Activated CD4-positive, alpha-beta T cell treated with anti-CD3 and anti-CD28 coated beads, Interleukin-2, amount 10 ng/mL, durations not matched to agents 7 days and 5 days (primary cell): ENCODE data around the gene IGFN1. TPM values are rescaled to one million over a fixed set of nuclear protein-coding genes. Genes with fewer than 3 reads are reported as not detected.

Source experiments
- CTCF ChIA-PET: fragments of 350-600 bp; sonication (Branson Sonifier 250); formaldehyde crosslinking; loops from one replicate; lab custom pipeline; 2021; ENCODE audit warnings: antibody characterized with exemption; lab: Charles Lee
- POLR2A ChIA-PET: fragments of 350-600 bp; sonication (Branson Sonifier 250); formaldehyde crosslinking; loops from one replicate; lab custom pipeline; 2021; ENCODE audit warnings: antibody characterized with exemption; lab: Charles Lee
- DNase-seq: peaks from one replicate; pipeline ENCODE4 v3.0.0-alpha.2; 2020
- H3K27ac Mint-ChIP-seq: one replicate; pipeline ENCODE4 v1.8.0; 2021; ENCODE audit warnings: mild to moderate bottlenecking, moderate library complexity, mixed read lengths
- H3K27me3 Mint-ChIP-seq: one replicate; pipeline ENCODE4 v1.8.0; 2021; ENCODE audit warnings: mixed read lengths
- H3K36me3 Mint-ChIP-seq: one replicate; pipeline ENCODE4 v1.8.0; 2021; ENCODE audit warnings: low read depth, mixed read lengths
- H3K4me1 Mint-ChIP-seq: one replicate; pipeline ENCODE4 v1.8.0; 2021; ENCODE audit warnings: mixed read lengths
- H3K4me3 Mint-ChIP-seq: one replicate; pipeline ENCODE4 v1.8.0; 2021; ENCODE audit warnings: mild to moderate bottlenecking, moderate library complexity, mixed read lengths
- H3K9me3 Mint-ChIP-seq: one replicate; pipeline ENCODE4 v1.8.0; 2021; ENCODE audit warnings: mixed read lengths
- total RNA-seq, 2 experiments: library from RNA; stranded (reverse); gene quantifications; one replicate each; pipeline ENCODE4 v1.2.3, GENCODE V29; 2021

The IGFN1 gene
- total RNA-seq, 2 experiments from 2014 or later, result not detected

DNA sequence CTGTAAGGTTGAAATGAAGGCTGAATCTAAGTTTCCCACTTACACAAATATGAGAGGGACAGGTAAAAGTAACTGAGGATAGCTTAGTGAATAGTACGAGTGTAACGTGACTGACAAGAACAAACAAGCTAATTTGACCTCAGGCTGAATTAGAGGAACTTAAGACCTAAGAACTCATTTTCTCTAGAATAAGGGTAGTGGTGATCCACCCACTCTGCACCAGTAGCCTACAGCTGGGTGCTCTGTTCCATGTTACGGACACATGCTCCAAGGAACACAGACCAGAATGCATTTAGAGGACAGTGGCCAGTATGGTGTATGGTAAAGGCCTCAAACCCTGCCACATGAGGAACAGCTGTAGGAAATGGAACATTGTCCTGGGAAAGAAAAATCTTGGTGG is 21.4 kb upstream of the IGFN1 start:
- Mint-ChIP-seq H3K36me3 (no peaks in the 10 kb centered on the region), H3K27ac (no peak overlapping the region), H3K4me1 (peaks cover 14% of the 10 kb centered on the region), H3K9me3 (no peaks in the 10 kb centered on the region), H3K27me3 (peaks cover 29% of the 10 kb centered on the region), H3K4me3 (no peak overlapping the region)
- no peak for DNase-seq
- POLR2A ChIA-PET, result no interaction called here
- CTCF ChIA-PET, result interaction anchor here (1.6 kb wide), 1 partner anchor 10 kb away, joined by 6 read pairs; no protein-coding TSS in a partner anchor

DNA sequence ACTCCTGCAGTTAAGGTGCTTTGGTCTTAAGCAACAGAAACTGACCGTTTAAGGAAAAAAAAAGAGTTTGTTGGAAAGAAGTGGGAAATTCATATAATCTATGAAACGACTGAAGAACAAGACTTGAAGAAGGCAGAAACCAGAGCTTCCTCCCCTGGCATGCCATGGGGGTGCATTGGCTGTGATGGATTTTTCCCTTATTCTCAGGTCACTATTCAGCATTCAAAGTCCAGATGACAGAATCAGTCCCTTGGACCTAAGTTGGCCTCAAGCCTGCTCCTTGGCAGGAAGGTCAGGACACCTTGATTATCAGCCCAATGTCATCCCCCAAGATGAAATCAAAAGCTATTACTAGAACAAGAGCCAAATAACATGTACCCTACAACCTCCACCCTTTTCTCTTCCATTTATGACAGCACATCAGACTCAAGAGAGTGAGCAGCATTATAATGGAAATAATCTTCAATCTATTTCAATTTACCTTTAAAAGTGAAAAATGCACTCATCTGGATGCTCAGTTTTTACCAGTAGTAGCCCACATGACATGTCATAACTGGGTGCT is 20.6 kb upstream of the IGFN1 start:
- DNase-seq, result no peak
- POLR2A ChIA-PET, result no interaction called here
- Mint-ChIP-seq H3K4me1 (peaks cover 14% of the 10 kb centered on the region), H3K9me3 (no peaks in the 10 kb centered on the region), H3K4me3 (peak overlapping the region; percentile 67), H3K36me3 (no peaks in the 10 kb centered on the region), H3K27me3 (peaks cover 27% of the 10 kb centered on the region), H3K27ac (no peak overlapping the region)
- CTCF ChIA-PET, result interaction anchor here (1.6 kb wide), 1 partner anchor 11 kb away, joined by 6 read pairs; no protein-coding TSS in a partner anchor

DNA sequence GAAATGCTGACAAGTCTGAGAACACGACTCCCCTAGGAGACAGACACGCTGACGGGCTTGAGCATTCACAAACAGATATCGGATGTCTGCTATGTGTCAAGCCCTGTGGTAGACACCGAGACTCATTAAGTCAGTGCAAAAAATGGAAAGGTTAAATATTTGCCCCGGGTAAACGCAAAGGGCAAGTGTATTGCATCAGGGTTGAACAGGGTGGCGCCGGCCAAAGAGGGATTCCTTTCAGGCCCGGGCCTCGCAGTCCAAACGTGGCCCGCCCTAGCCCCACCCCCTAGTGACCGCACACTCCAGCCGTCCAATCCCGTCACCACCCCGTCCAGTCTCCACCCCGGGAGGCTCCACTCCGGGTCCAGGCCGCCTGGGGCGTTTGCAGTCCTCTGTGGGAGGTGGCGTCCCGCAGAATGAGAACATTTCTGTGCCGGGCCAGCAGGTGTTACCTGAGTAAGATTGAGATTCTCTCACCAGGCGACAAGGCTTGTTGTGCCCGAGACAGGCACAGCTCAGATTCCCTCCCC is 20.0 kb upstream of the IGFN1 start:
- Mint-ChIP-seq H3K27me3 (peaks cover 27% of the 10 kb centered on the region), H3K36me3 (no peaks in the 10 kb centered on the region), H3K4me1 (peaks cover 14% of the 10 kb centered on the region), H3K27ac (peak overlapping the region; percentile 27), H3K9me3 (no peaks in the 10 kb centered on the region), H3K4me3 (peak overlapping the region; percentile 67)
- peak; percentile 61 for DNase-seq
- POLR2A ChIA-PET, result no interaction called here
- CTCF ChIA-PET, result interaction anchor here (0.8 kb wide), 1 partner anchor 17 kb away, joined by 3 read pairs; the partner anchor contains the start of gene TMEM9

DNA sequence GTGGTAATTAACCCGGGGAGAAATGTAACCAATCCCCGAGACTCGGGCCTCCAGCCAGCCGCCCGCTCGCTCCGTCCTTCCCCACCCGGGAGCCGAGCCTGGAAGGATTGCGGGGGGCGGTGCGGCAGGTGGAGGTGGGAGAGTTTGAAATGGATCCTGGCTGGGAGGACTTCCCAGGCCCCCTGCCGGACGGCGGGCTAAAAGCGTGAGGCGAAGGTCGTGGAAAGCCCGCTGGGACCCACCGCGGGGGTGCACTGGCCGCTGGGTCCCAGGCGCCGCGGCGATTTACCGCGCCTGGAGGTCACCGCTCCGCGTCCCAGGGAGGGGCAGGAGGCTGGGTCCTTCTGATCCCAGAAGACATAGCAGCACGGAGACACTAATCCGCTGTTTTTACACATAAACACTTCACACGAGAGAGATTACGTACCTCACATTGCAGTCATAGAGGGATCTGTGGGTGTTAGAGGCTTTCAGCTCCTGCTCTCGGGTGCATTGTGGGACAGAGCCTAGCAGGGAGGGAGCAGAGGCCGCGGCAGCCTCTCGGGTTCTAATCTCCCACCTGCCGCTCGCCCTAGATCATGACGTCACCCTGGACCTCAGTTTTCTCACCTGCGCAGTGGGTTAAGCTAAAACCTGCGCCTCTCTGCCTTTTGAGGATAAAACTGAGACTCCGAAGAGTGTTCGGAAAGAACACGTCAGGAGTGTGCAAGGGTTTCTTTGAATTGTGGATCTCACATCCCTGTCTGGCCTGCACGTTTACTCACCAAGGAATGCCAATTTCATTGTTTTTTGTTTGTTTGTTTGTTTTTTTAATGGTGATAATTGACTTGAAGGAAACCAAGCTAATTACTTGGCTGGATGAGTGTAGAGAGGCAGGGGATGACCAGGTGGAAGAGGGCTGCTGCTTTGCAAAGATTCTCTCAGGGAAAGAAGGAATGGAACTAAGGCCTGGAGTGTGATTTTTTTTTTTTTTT is 19.3 kb upstream of the IGFN1 start:
- Mint-ChIP-seq H3K27ac (peak overlapping the region; percentile 27), H3K4me1 (peaks cover 14% of the 10 kb centered on the region), H3K36me3 (no peaks in the 10 kb centered on the region), H3K27me3 (peaks cover 22% of the 10 kb centered on the region), H3K4me3 (peak overlapping the region; percentile 67), H3K9me3 (no peaks in the 10 kb centered on the region)
- CTCF ChIA-PET, result interaction anchor here (0.7 to 0.8 kb wide), 2 partner anchors 17 to 92 kb away, joined by 3 to 4 read pairs; partner anchors contain the start of gene TMEM9
- POLR2A ChIA-PET, result no interaction called here
- peak; percentile 15 for DNase-seq

DNA sequence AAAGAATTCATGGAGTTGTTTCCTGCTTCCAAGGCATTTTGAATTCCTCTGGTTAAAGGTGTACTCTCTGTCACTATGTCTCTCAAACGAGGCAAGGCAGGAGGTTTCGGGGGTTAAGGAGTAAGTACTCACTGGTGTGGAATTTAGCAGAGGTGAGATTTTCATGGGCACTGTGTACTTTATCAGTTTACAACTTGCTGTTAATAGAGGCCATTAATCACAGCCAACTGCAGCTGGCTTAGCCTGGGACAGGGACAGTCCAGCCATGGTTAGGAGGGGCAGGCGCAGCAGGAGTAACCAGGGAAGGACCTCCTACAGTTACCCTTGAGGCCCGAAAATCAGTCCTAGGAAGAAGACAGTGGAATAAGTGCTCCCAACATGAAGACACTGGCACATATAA is 18.3 kb upstream of the IGFN1 start:
- no peak overlapping the region for H3K27ac Mint-ChIP-seq
- CTCF ChIA-PET, result no interaction called here
- H3K36me3 Mint-ChIP-seq, result no peaks in the 10 kb centered on the region
- peaks cover 14% of the 10 kb centered on the region for H3K4me1 Mint-ChIP-seq
- no peak for DNase-seq
- H3K9me3 Mint-ChIP-seq, result no peaks in the 10 kb centered on the region
- POLR2A ChIA-PET, result no interaction called here
- H3K27me3 Mint-ChIP-seq, result peaks cover 22% of the 10 kb centered on the region
- H3K4me3 Mint-ChIP-seq, result no peak overlapping the region

DNA sequence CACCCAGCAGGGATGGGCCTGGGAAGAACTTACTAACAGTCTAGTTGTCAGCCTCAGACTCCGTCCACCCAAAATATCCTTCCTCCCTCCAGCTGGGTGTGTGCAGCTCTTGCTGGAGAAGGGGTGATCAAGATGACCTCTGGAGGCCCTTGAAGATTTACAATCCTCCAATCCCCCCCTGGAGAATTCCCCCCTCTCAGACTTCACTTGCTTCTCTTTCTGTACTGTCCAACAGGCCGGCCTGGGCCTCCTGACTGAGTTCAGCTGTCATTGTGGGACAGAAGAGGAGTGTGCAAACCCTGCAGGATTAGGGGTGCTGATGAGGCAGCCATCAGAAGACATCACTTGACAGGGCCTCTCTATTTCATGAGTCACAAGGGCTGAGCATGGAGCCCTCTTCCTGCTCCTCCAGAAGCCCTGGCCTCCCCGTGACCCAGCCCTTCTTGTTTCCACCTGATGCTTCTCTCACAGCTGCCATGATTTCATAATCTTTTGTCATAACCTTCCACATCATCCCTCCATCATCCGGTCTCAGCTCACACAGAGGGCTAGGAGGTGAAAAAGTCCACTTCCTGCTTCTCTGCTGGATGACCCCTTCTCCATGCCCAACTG is 17.5 kb upstream of the IGFN1 start:
- ChIA-PET CTCF (no interaction called here), POLR2A (no interaction called here)
- Mint-ChIP-seq H3K36me3 (no peaks in the 10 kb centered on the region), H3K27me3 (peaks cover 25% of the 10 kb centered on the region), H3K27ac (no peak overlapping the region), H3K9me3 (no peaks in the 10 kb centered on the region), H3K4me1 (peaks cover 14% of the 10 kb centered on the region), H3K4me3 (no peak overlapping the region)
- no peak for DNase-seq

DNA sequence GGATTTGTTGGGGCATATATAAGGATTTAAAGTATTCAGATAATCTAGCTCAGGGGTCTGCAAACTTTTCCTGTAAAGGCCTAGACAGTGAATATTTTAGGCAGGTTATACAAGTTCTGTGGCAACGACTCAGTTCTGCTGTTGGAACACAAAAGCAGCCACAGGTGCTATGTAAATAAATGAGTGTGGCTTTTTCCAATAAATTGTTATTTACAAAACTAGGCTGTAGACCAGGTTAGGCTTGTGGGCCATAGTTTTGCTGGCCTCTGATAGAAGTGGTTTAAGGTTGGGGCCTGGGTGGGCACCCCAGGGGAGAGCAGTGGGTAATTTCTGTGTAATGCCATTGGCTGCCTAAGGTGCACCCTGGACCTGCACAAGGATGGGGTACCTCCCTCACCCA is 16.9 kb upstream of the IGFN1 start:
- Mint-ChIP-seq H3K4me3 (no peak overlapping the region), H3K36me3 (no peaks in the 10 kb centered on the region), H3K27me3 (peaks cover 28% of the 10 kb centered on the region), H3K9me3 (no peaks in the 10 kb centered on the region), H3K27ac (no peak overlapping the region), H3K4me1 (peaks cover 14% of the 10 kb centered on the region)
- DNase-seq, result no peak
- CTCF ChIA-PET, result interaction anchor here (0.6 kb wide), 1 partner anchor 16 kb away, joined by 4 read pairs; the partner anchor contains the start of gene IGFN1
- POLR2A ChIA-PET, result no interaction called here

DNA sequence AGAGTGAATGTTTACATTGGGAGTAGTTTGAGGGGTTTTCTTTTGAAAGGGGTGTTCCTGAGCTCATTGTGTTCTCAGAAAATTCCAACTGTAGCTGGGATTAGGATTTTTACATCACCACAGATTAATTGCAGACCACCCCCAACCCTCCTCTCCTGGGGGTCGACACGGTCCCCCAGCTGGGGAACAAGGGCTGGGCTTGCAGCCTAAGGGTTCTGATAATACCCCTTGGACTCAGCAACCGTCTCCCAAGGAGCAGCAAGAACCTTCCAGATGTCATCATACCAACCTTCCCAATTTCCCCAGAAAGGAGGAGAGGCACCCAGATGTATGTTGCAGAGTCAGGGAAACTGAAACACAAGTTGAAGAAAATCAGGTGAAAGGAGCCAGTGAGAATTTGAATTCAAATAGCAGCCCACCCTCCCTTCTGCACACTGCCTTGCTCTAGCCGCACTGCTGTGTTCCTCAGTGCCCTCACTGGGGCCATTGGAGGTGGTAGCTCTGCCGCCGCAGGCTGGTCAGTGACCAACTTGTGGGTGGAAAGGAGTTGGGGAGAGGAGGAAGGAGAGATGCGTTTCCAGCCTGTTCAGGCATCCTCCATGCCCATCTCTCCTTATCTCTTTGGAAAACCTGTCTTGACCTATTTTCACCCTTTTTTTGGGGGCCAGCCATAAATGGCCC is 14.7 kb upstream of the IGFN1 start:
- Mint-ChIP-seq H3K4me1 (peaks cover 8% of the 10 kb centered on the region), H3K36me3 (no peaks in the 10 kb centered on the region), H3K27ac (no peak overlapping the region), H3K4me3 (no peak overlapping the region), H3K27me3 (peaks cover 24% of the 10 kb centered on the region), H3K9me3 (no peaks in the 10 kb centered on the region)
- DNase-seq, result no peak
- ChIA-PET POLR2A (no interaction called here), CTCF (interaction anchor here (1.3 kb wide), 1 partner anchor 14 kb away, joined by 3 read pairs; the partner anchor contains the start of gene IGFN1)

DNA sequence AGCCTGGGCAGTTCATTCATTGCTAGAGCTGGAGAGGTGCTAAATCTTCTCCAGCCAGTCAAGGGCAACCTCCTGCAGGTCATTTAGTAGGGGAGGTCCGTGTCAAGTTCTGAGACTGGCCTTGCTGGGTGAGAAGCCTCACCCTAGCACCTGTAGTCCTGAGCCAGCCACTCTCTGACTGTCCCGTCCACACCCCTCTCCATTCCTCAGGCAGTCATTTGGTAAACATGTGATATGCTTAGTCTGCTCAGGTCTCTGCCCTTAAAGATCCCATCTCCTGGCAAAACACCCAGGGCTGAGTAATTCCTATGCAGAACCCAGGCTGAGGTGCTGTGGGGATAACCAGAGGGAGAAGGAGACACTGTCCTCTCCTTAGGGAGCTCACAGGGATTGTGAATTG is 13.7 kb upstream of the IGFN1 start:
- POLR2A ChIA-PET, result no interaction called here
- Mint-ChIP-seq H3K27me3 (peaks cover 24% of the 10 kb centered on the region), H3K9me3 (no peaks in the 10 kb centered on the region), H3K27ac (no peak overlapping the region), H3K4me3 (no peak overlapping the region), H3K4me1 (peaks cover under 1% of the 10 kb centered on the region), H3K36me3 (no peaks in the 10 kb centered on the region)
- no peak for DNase-seq
- CTCF ChIA-PET, result interaction anchor here (1.3 kb wide), 1 partner anchor 13 kb away, joined by 3 read pairs; the partner anchor contains the start of gene IGFN1

DNA sequence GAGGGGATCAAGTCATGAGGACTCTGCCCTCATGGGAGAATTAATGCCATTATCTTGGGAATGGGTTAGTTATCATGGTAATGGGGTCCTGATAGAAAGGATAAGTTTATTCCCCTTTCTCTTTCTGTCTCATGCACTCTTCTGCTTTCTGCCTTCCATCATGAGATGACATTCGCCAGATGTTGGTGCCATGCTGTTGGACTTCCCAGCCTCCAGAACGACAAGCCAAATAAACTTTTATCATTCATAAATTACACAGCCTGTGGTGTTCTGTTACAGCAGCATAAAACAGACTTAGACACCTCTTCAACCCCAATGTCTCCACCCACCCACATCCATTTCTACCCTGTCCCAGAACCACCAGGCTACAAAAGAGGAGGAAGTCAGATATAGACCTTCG is 11.9 kb upstream of the IGFN1 start:
- H3K27ac Mint-ChIP-seq, result no peak overlapping the region
- POLR2A ChIA-PET, result no interaction called here
- no peak overlapping the region for H3K4me3 Mint-ChIP-seq
- no peaks in the 10 kb centered on the region for H3K9me3 Mint-ChIP-seq
- H3K27me3 Mint-ChIP-seq, result peaks cover 29% of the 10 kb centered on the region
- no peaks in the 10 kb centered on the region for H3K36me3 Mint-ChIP-seq
- no peaks in the 10 kb centered on the region for H3K4me1 Mint-ChIP-seq
- DNase-seq, result no peak
- CTCF ChIA-PET, result no interaction called here

DNA sequence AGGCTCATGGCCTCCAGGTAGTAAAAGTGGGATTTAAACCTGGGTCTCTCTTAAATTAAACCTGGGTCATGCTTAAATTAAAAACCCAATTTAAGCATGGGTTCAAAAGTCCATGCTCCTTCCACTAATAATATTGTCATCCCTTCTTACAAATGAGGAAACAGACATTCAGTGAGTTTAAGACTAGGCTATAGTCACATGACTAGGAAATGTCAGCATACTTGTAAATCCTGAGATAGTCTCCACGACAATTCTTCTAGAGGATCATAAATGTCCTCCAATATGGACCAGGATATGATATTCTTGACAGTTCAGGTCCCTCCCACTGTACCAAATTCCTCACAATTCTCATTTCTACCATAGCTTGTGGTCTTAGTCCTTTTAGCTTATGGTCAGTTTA is 10.5 kb upstream of the IGFN1 start:
- ChIA-PET CTCF (interaction anchor here (0.5 kb wide), 1 partner anchor 815 kb away, joined by 4 read pairs; no protein-coding TSS in a partner anchor), POLR2A (no interaction called here)
- Mint-ChIP-seq H3K4me3 (no peak overlapping the region), H3K27me3 (peaks cover 34% of the 10 kb centered on the region), H3K27ac (no peak overlapping the region), H3K9me3 (no peaks in the 10 kb centered on the region), H3K36me3 (no peaks in the 10 kb centered on the region), H3K4me1 (no peaks in the 10 kb centered on the region)
- no peak for DNase-seq

DNA sequence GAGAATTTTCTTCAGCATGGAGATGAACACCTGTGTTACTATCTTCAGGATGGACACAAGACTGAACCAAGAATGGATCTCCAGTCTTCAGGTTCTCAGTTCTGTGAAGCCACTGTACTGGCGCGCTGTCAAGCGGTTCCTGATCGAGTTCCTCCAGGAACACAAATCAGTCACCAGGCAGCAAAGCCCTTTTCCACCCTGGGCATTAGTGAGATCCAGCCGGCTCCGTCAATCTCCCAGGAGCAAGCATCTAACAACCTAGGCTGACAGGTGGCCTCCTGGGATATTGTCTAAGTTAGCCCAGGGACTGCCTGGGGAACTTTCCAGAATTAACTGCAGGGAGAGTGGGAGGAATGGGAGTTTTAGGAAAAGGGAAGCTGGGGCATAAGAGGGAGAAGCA is 9.7 kb upstream of the IGFN1 start:
- no peaks in the 10 kb centered on the region for H3K4me1 Mint-ChIP-seq
- no peak overlapping the region for H3K4me3 Mint-ChIP-seq
- CTCF ChIA-PET, result interaction anchor here (0.5 kb wide), 1 partner anchor 815 kb away, joined by 4 read pairs; no protein-coding TSS in a partner anchor
- H3K27ac Mint-ChIP-seq, result no peak overlapping the region
- no peaks in the 10 kb centered on the region for H3K9me3 Mint-ChIP-seq
- H3K36me3 Mint-ChIP-seq, result no peaks in the 10 kb centered on the region
- H3K27me3 Mint-ChIP-seq, result peaks cover 34% of the 10 kb centered on the region
- POLR2A ChIA-PET, result no interaction called here
- no peak for DNase-seq
